ENCODE measurements around the gene TAB2.
"Not testable (repeated sequence)": the region's sequence is repeated elsewhere in the genome, so short reads cannot be mapped to it uniquely, and the experiment has no call there.

TAB2 gene

DNA sequence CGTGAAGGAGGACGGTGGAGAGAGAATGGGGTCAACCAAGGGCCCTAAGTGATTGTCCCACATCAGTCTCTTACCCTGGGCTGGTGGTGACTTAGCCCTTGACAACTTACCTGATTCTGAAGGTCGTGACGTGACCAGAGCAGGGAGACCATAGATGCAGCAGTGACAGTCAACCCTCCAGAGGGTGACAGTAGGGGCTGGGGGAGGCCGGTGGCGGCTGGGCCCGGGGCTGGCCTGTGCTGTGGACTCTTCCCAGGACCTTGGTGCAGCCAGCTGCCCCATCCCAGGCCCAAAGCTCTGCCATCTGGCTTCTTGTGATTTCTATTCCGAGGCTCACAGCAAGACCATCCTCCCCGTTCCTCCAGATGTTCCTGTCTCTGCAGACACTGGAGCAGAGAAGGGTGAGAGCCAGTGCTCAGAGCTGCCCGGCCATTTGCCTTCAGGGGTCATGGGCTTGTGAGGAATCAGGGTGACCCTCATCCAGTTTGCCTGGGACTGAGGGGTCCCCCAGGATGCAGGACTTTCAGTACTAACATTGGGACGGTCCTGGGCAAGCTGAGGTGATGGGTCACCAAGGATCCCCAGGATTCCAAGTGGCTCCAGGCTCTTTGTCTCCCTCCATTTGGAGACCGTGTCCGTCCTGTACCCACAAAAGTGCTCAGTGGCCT lies 118.5 kb downstream of the TAB2 start:
- in situ Hi-C loops (cut with HindIII; ENCODE audit: low sequenced_read_pairs), result no loop called here

DNA sequence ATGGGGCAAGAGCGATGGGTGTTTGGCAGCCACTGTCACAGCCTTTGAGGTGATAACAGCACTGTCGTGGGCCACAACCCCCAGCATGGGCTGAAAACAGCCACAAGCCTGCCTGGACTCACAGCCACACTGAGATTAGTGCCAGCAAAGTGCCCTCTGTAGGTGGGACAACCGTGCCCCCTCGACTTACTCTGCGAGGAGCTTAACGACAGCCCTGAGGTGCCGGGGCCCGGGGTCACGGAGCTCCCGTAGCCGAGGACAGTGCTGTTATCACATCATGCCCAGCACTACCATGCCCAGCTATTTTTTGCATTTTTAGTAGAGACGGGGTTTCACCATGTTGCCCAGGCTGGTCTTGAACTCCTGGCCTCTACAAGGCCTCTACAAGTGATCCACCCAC lies 119.1 kb downstream of the TAB2 start:
- in situ Hi-C loops (cut with HindIII; ENCODE audit: low sequenced_read_pairs), result no loop called here

DNA sequence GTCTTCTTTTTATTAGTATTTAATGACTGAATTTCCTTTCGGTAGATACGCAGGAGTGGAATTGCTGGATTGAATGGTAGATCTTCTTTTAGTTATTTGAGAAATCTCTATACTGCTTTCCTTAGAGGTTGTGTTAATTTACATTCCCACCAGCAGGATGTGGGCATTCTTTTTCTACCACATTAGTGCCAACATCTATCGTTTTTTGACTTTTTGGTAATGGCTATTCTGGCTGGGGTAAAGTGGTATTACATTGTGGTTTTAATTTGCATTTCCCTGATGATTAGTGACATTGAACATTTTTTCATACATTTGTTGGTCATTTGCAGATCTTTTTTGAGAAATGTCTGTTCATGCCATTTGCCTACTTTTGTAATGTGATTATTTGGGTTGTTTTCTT lies 119.7 kb downstream of the TAB2 start:
- in situ Hi-C loops (cut with HindIII; ENCODE audit: low sequenced_read_pairs), result no loop called here

- in situ Hi-C loops (cut with HindIII; ENCODE audit: low sequenced_read_pairs), result no loop called here
Measured at GRCh38 chr6:149438855-149439254, 121.3 kb downstream of the TAB2 start.

DNA sequence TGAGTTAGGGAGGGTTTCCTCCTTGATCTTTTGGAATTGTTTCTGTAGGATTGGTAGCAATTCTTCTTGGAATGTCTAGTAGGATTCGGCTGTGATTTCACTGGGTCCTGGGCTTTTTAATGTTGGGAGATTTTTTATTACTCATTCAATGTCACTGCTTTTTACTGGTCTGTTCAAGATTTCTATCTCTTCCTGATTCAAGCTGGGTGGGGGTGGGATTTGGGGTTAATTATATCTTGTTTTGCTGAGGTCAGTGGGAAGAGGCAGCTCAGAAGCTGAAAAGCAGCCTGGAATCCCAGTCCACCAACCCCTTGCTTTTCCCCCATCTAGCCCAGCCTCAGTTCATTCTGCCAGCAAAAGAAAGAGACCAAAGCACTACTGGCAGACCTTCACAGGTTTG lies 122.1 kb downstream of the TAB2 start:
- in situ Hi-C loops (cut with HindIII; ENCODE audit: low sequenced_read_pairs), result no loop called here

DNA sequence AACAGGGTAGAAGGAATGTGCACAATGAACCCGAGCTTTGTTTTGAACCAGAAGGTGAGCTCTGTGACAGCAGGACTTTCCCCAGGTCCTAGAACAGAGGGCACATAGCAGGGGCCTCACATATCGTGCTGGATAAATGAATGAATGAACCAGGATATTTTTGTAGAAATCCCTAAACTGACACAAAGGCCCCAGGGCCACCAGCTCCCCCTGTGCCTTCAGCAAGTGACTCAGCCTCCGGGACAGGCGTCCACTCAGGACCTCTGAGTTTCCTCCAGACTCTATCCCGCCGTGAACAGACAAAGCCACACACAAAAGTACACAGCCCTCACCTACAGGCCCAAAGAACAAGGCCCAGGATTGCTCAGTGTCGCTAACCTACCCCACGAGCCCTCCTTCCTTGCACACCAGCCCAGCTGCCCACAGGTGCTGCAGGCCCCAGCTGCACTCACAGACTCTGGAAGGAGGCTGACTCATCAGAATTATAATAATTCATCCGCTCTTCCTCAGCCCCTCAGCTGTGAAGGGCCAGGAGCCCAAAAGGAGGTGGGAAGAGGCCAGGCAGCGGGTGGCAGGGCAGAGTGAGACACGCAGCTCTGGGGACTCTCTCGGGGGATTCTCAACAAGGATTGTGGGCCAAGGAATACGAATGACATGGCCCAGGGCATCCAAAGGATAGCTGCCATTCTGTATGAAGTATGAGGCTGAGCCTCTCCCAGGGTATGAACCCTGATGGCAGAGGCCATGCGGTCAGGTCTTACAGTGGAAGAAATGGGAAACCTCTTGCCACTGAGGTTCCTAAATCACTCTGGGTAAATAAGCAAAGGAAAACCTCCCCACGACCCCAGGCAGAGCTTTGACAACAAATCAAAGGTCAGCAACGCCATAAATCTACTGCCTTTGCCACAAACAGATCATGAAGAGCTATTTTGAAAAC lies 123.5 kb downstream of the TAB2 start:
- in situ Hi-C loops (cut with HindIII; ENCODE audit: low sequenced_read_pairs), result no loop called here

DNA sequence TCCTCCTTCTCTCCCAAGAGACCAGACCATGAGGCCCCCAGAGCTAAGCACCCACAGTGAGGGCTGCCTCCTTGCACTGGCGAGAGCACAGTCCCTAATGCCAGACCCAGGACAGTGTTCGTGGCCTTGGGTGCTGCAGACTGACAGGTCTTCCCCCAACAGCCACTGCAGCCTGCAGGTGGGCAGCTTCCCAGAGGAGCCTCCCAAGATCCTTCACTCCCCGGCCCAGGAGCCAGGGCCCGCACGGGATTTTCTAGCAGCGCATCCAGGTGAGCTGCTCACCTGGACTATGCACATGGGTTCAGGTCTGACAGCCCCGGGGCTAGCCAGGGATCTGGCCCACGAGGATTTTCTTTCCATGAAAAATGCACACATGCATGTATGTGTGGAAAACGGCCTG lies 124.2 kb downstream of the TAB2 start:
- in situ Hi-C loops (cut with HindIII; ENCODE audit: low sequenced_read_pairs), result no loop called here

GRCh38 chr6:149443411-149444181 lies 126.1 kb downstream of the TAB2 start:
- in situ Hi-C loops (cut with HindIII; ENCODE audit: low sequenced_read_pairs), result no loop called here

- in situ Hi-C loops (cut with HindIII; ENCODE audit: low sequenced_read_pairs), result not testable (repeated sequence)
Measured at GRCh38 chr6:149444360-149445094, 127.0 kb downstream of the TAB2 start.

GRCh38 chr6:149445095-149445466 lies 127.6 kb downstream of the TAB2 start:
- in situ Hi-C loops (cut with HindIII; ENCODE audit: low sequenced_read_pairs), result no loop called here

- in situ Hi-C loops (cut with HindIII; ENCODE audit: low sequenced_read_pairs), result no loop called here
Measured at GRCh38 chr6:149445573-149445972, 128.1 kb downstream of the TAB2 start.

DNA sequence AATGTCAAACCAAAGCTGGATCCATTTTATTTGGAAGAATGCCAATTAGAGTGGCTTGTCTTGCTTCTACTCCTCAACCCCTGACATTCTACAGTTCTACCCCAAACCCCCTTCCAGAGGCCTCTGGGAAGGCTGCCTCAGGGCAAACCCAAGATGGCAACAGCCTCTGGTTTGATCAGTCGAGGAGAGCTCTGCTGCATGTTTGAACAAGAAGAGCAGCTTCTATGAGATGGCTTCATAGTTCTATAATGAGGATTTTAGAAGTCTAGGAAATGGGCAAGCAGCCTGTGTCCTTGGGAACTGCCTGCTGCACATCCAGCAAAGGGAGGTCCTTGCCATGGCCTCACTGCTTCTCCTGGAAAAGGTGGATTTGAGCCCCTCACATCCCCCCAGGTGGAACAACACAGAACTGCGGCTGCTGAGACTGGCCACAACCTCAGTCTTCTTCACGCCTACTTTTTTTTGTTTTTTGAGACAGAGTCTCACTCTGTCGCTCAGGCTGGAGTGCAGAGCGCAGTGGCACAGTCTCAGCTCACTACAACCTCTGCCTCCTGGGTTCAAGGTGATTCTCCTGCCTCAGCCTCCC lies 129.4 kb downstream of the TAB2 start:
- in situ Hi-C loops (cut with HindIII; ENCODE audit: low sequenced_read_pairs), result no loop called here

- in situ Hi-C loops (cut with HindIII; ENCODE audit: low sequenced_read_pairs), result no loop called here
Measured at GRCh38 chr6:149448821-149449453, 131.4 kb downstream of the TAB2 start.

GRCh38 chr6:149449831-149450678 lies 132.5 kb downstream of the TAB2 start:
- in situ Hi-C loops (cut with HindIII; ENCODE audit: low sequenced_read_pairs), result no loop called here

- in situ Hi-C loops (cut with HindIII; ENCODE audit: low sequenced_read_pairs), result no loop called here
Measured at GRCh38 chr6:149450679-149451375, 133.3 kb downstream of the TAB2 start.

GRCh38 chr6:149451376-149452036 lies 134.0 kb downstream of the TAB2 start:
- in situ Hi-C loops (cut with HindIII; ENCODE audit: low sequenced_read_pairs), result no loop called here

DNA sequence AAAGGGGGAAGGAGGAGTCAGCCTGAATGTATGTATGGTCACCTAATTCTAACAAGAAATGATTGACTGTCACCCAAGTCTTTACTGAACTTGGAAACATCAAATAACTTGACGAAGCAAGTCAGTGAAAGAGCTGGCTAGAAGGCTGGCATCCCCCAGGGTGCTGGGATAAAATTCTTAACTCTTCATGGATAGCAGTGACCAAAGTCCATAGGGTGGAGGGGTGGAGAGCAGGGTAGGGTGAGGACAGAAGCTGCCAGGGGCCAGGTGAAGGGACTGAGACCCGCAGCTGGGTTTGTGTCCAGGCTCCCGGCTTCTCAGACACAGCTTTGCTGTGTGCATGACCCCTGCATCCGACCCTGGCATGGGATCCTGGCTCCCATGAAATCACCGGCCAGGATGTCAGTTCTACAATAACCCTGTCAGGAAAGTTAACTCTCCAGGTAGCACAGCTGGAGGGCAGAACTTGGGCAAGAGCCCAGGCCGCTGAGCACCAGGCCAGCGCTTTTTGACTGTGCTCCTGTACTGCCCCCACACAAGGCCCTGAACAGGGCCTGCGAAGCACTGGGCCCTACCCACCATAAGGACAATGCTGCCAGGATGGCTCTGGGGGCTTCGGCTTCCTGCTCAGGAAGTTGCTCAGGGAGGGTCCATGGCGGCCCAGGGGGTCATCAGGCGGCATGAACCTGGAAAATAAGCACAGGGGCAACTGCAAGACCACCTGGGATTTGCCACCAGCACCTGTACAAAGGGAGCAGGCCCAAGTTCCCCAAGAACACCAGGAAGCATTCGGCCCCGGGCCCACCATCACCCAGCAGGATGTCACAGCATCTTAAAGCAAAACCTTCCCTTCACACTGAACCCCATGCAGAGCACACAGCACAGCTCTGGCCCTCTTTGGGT lies 134.8 kb downstream of the TAB2 start:
- in situ Hi-C loops (cut with HindIII; ENCODE audit: low sequenced_read_pairs), result no loop called here
